ENCODE measurements around the gene ZNF138. TPM values are rescaled to one million over a fixed set of nuclear protein-coding genes. Genes with fewer than 3 reads are reported as not detected.

The ZNF138 gene
- total RNA-seq, 1 experiment from 2014 or later, result 7.6 TPM

- intact Hi-C loops (cut with micrococcal nuclease; ENCODE audit: unreplicated experiment), result no loop called here
- Histone ChIP-seq H3K4me1 (ENCODE audit: control insufficient read depth, insufficient read depth, low read length) (no peaks in the 10 kb centered on the region; the same call in 1 of the 2 replicates), H3K9me3 (ENCODE audit: control insufficient read depth, insufficient read depth, low read depth, low read length) (peaks cover 9% of the 10 kb centered on the region; the same call in 1 of the 2 replicates), H3K4me3 (ENCODE audit: low read depth in 2 of 2, low read length in 2 of 2) (no peak overlapping the region), H3K36me3 (ENCODE audit: control insufficient read depth, insufficient read depth, low read length) (no peaks in the 10 kb centered on the region), H3K27me3 (ENCODE audit: control insufficient read depth, insufficient read depth, low read length) (no peaks in the 10 kb centered on the region), H3K27ac (ENCODE audit: low read length) (no peak overlapping the region)
- ChIA-PET POLR2A (no interaction called here), CTCF (no interaction called here)
- in situ Hi-C loops (cut with HindIII; ENCODE audit: low pct_unique_long_range_greater_than_20kb, low sequenced_read_pairs), result no loop called here
- no TSS peak for BruUV-seq (replicated peaks)
- DNase-seq (ENCODE audit: low read depth, low spot score) (no peak), ATAC-seq (no peak)
- TF ChIP-seq REST (IDR thresholded peaks at IDR 0.05; ENCODE audit: insufficient read depth in 1 of 2, low read depth in 2 of 2, low read length in 1 of 2), result no peak
- no peak for TF ChIP-seq TCF7L2 (IDR thresholded peaks at IDR 0.05; ENCODE audit: low read depth, low read length)
Observed at GRCh38 chr7:64747802-64748201, 46.4 kb upstream of the ZNF138 start.

GRCh38 chr7:64753032-64753431, 41.2 kb upstream of the ZNF138 start:
- no peaks in the 10 kb centered on the region for H3K27me3 ChIP-seq (ENCODE audit: control insufficient read depth, insufficient read depth, low read length)
- no peak for ATAC-seq
- intact Hi-C loops (cut with micrococcal nuclease; ENCODE audit: unreplicated experiment), result no loop called here
- in situ Hi-C loops (cut with HindIII; ENCODE audit: low pct_unique_long_range_greater_than_20kb, low sequenced_read_pairs), result no loop called here
- peaks cover 8% of the 10 kb centered on the region; the same call in 1 of the 2 replicates for H3K9me3 ChIP-seq (ENCODE audit: control insufficient read depth, insufficient read depth, low read depth, low read length)
- H3K4me3 ChIP-seq (ENCODE audit: low read depth in 2 of 2, low read length in 2 of 2), result no peak overlapping the region
- ChIA-PET CTCF (no interaction called here), POLR2A (no interaction called here)
- no peaks in the 10 kb centered on the region for H3K36me3 ChIP-seq (ENCODE audit: control insufficient read depth, insufficient read depth, low read length)
- H3K4me1 ChIP-seq (ENCODE audit: control insufficient read depth, insufficient read depth, low read length), result no peaks in the 10 kb centered on the region
- BruUV-seq (replicated peaks), result no TSS peak
- TF ChIP-seq REST (IDR thresholded peaks at IDR 0.05; ENCODE audit: insufficient read depth in 1 of 2, low read depth in 2 of 2, low read length in 1 of 2), result no peak
- TF ChIP-seq TCF7L2 (IDR thresholded peaks at IDR 0.05; ENCODE audit: low read depth, low read length), result no peak
- no peak for TF ChIP-seq POLR2AphosphoS5 (IDR thresholded peaks at IDR 0.05; ENCODE audit: low read depth, low read length)
- TF ChIP-seq SIN3A (IDR thresholded peaks at IDR 0.05; ENCODE audit: borderline replicate concordance, insufficient read depth, low read depth, low read length), result no peak
- no peak for TF ChIP-seq CTCF (IDR thresholded peaks at IDR 0.05)
- DNase-seq (ENCODE audit: low read depth, low spot score), result no peak
- H3K27ac ChIP-seq (ENCODE audit: low read length), result no peak overlapping the region

All from Panc1 (cell line).